GM18507 (cell line): ENCODE measurements around the gene TMEM222.

ENCODE experiments used
- DNase-seq: peaks from one replicate; pipeline ENCODE4 v3.0.0; 2011; ENCODE audit warnings: low read depth; ENCODE audit not compliant: insufficient read length; ENCODE audit errors: extremely low spot score
- FAIRE-seq: peaks from 2 replicates; lab custom pipeline; 2011; peaks lifted over from hg19 to GRCh38; lab: Jason Lieb, UNC

The TMEM222 gene

GRCh38 chr1:27353629-27354028 is 31.7 kb downstream of the TMEM222 start:
- no peak for FAIRE-seq

GRCh38 chr1:27355683-27356082 is 33.7 kb downstream of the TMEM222 start:
- FAIRE-seq = no peak
- DNase-seq = no peak

More at GRCh38 chr1:27353629-27354028, 31.7 kb downstream of the TMEM222 start:
- no peak for DNase-seq

GRCh38 chr1:27356277-27356618 is 34.3 kb downstream of the TMEM222 start:
- no peak for DNase-seq
- FAIRE-seq = no peak

GRCh38 chr1:27356619-27357280 is 34.8 kb downstream of the TMEM222 start:
- FAIRE-seq (no peak), DNase-seq (no peak)

- FAIRE-seq (peak; percentile 85), DNase-seq (peak; percentile 83)
Measured at GRCh38 chr1:27357281-27358037, 35.5 kb downstream of the TMEM222 start.

GRCh38 chr1:27358038-27358927 is 36.3 kb downstream of the TMEM222 start:
- FAIRE-seq = no peak

DNA sequence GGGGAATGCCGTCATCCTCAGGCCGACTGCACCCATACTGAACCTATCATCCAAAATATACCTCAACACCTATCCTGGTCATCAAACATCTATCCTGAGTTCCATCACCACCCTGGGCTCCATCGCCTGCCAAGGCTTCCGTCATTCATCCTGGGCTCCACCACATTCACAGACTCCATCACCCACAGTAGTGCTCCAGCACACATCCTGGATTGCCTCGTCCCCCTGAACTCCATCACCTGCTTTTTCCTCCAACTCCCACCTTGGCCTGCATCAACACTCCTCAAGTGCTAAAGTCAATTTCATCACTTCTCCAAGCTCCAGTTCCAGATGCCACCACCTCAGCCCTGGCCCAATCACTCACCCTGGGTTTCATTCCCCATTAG is 37.0 kb downstream of the TMEM222 start:
- FAIRE-seq (no peak), DNase-seq (no peak)

More at GRCh38 chr1:27358038-27358927, 36.3 kb downstream of the TMEM222 start:
- DNase-seq = no peak

GRCh38 chr1:27359822-27360158 is 37.8 kb downstream of the TMEM222 start:
- no peak for FAIRE-seq
- no peak for DNase-seq

GRCh38 chr1:27360159-27361043 is 38.4 kb downstream of the TMEM222 start:
- FAIRE-seq (peak; percentile 82), DNase-seq (no peak)

DNA sequence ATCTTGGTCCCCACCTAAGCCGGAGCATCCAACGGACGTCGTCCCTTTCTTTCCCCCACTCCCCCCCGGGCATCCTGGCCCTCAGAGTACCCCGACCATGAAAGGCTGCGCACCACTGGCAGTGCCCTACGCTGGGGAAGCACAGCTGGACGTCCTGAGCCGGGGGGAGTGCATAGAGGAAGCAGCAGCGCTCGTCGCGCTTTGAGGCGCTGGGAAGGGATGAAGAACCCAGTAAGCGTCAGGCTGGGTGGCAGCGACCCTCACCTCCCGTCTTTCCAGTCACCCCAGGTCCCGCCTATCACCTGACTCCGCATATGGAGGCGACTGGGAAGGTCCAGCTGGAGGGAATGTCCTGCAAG is 39.1 kb downstream of the TMEM222 start:
- no peak for DNase-seq
- no peak for FAIRE-seq

GRCh38 chr1:27361553-27361952 is 39.6 kb downstream of the TMEM222 start:
- FAIRE-seq (no peak), DNase-seq (no peak)

- FAIRE-seq = no peak
- no peak for DNase-seq
Measured at GRCh38 chr1:27363766-27364695, 42.1 kb downstream of the TMEM222 start.

- FAIRE-seq = no peak
- DNase-seq = no peak
Measured at GRCh38 chr1:27364696-27365371, 42.9 kb downstream of the TMEM222 start.

DNA sequence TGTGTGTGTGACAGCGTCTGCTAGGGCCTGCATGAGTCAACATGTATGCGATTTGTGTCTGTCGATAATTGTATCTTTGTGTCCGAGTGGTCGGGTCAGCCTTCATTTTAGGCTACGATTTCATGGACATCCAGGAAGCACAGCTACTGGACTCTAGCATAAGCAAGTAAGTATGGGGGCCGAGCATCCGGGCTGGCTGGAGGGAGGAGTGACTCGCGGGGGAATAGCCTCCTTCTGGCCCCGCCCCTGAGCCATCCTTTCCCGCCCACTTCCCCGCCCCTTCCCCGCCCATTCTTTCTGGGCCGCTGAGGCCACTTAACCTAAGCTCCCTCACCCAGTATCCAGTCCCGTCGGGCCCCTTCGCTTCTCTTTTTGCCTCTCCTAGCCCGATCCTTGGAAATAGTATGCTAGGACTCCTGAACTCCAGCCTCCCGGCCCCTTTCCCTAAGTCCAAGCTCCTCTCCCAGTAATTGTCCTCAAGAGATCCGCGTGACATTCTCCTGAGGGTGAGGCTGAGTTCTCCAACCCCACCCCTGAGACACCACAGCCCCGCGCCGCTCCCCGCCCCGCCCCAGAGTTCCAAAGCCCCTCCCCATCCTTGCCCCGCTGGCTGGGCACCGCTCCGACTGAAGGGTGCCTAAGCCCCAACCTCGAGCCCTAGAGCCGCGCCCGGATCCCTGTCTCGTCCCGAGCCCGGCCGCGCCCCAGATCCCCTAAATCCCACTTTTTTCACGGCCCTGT is 43.6 kb downstream of the TMEM222 start:
- FAIRE-seq = peak; percentile 89

DNA sequence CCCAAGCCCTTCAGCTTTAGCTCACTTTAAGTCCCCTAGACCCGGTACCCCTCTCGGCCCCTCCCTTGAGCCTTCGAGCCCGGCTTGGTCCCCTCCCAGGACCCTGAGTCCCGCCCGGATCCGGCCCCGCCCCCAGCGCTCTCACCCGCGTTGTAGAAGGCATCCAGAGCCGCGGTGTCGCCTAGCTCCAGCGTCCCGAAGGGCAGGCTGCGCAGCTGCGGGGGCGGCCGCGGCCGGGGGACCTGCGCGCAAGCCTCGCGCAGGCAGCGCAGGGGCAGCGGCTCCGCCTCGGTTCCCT is 44.1 kb downstream of the TMEM222 start:
- FAIRE-seq (no peak), DNase-seq (no peak)

More for the DNA sequence above, 43.6 kb downstream of the TMEM222 start:
- peak; percentile 77 for DNase-seq

DNA sequence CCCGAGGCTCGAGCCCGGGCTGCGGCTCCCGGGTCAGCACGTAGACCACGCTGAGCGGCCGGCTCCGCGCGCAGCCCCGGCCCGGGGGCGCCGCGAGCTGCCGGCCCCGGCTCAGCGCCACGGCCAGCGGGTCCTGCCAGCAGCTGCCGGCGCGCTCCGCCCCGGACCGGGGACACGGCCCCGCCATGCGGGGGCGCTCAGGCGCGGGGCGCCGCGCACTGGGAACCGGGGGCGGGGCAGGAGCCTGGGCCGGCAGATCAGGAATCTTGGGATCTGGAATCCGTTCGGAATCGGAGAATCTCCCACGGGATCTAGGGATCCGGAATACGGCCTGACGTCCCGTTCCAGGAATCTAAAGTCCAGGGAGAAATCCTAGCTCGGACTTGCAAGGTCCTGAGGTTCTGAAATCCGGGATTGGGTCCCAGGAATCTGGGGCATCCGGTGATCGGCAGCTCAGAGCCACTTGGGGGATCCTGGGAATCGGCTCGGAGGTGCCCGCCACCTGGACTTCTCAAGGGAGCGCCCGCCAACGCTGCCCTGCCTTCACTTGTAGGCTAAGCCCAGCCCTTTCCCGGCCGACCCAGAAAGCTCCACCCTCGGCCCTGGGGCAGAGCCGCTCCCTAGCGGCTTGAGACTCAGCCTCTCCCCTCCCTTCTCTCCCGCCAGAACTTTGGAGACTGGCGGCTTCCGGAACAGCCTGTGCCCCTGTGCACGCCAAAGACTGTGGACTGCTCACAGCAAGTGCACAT is 44.6 kb downstream of the TMEM222 start, which contains the start of gene MAP3K6:
Gene MAP3K6, minus strand, starts transcription at position 551 of the 749 bp plus-strand sequence. Its CDS starts 364 bp downstream, at position 187.
- no peak for FAIRE-seq
- no peak for DNase-seq
